GM18867 (cell line): ENCODE results near the gene FCN1.

ENCODE experiments used
- ATAC-seq: cut with Tn5 transposase; IDR thresholded peaks from one replicate; pipeline ENCODE4 v1.9.1; 2021; ENCODE audit warnings: mild to moderate bottlenecking, moderate library complexity; ENCODE audit not compliant: unreplicated experiment

Gene FCN1

DNA sequence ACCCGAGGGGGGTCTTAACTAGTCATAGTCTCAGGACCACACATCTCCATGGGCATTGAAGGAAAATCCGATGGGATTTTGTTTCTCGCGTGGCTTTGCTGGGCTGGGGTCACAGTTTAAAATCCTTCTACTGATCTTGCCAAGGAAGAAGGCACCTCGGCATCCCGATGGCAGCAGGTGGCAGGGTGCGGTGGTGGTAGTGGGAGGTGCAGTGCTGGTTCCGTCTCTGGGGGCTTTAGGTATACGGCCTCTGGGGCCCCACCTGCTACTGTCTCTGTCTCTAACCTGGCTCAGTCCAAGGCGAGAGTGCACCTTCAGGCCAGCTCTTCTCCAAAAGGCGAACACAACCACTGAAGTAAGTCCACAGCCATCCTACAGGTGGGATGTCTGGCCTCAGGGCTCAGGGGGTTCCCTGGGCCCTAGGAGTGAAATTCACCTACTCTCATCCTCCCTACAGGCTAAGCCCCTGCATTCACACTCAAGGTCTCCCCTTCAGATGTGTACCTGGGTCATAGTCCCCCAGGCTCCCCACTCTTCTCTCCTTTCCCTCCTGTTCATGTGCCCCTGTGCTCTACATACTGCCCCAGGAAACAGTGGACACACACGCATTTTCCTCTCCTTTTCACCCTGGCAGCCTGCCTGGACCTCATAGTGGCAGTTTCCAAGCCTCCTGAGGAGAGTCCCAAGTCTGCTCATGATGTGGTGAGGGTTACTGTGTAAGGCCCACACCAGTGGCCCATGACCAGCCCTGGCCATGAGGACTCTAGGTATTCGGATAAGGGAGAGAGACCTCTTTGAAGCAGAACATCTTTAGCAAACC lies 37.8 kb downstream of the FCN1 start:
- no peak for ATAC-seq

DNA sequence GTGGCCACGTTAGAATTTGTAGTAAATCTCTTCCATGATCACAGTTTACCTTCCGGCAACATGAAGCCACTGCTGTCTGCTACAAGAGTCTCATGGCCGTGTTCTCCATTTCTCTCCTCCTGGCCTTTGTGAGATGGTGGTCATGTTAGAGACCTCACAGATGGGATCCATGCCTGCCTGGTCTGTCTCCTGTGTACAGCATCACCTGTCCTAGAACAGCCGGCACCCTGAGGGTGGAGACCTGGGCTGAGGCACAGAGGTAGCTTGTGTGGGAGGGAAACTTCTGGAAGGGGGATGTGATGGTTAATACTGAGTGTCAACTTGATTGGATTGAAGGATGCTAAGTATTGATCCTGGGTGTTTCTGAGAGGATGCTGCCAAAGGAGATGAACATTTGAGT lies 40.2 kb downstream of the FCN1 start:
- no peak for ATAC-seq

DNA sequence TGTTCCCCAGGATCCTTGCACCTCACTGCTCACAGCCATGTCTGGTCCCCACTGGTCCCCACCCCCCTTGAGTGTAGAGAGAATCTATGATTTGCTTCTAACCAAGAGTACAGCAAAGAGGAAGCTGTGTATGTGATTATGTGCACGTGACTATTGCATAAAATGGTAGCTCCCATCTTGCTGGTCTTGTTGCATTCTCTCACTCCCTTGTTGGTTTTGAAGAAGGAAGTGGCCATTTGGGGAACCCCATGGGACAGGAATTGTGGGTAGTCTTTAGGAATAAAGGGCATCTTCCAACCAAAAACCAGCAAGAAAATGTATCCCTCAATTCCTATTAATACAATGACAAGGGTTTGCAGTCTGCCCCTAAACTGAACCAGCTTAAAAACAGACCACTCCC lies 42.3 kb downstream of the FCN1 start:
- ATAC-seq, result no peak

DNA sequence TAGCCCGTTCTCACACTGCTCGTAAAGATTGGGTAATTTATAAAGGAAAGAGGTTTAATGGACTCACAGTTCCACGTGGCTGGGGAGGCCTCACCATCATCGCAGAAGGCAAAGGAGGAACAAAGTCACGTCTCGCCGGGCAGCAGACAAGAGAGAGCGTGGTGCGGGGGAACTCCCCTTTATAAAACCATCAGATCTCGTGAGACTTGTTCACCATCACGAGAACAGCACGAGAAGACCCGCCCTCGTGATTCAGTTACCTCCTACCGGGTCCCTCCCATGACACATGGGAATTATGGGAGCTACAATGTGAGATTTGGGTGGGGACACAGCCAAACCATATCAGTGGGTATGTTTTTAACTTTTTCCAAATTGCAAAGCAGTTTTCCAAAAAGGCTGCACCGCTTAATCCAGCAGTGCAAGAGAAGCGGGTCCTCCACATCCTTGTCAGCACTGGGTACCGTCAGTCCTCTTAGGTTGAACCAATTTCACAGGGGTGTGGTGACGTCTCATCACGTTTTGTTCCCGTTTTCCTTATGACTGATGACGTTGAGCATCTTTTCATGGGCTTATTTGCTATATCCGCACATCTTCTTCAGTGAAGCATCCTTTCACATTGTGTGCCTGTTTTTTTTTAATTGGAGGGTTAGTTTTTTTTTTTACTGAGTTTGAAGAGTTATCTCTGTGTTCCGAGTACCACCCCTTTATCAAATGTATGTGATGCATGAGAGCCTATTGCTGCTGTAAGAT lies 45.1 kb downstream of the FCN1 start:
- ATAC-seq, result no peak

DNA sequence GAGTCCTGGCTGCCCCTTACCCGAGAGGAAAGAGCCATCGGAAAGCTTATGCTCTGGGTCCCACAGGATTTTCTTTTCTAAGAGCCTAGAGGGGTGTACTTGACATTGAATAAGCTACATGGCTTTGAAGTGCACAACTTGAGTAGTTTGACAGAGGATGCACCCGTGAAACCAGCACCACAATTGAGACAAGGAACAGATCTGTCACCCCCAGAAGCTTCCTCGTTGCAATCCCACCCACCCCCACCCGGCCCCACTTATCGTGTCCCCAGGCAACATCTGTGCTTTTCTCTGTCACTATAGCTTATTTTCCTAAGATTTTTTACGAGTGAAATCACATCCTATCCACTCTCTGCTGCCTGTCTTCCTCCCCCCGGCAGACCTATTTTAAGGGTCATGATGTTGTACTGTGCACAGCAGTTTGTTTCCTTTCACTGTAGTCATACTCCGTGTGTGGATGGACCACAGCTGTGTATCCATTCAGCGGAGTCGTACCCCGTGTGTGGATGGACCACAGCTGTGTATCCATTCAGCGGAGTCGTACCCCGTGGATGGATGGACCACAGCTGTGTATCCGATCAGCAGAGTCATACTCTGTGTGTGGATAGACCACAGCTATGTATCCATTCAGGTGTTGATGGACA lies 45.9 kb downstream of the FCN1 start:
- no peak for ATAC-seq

DNA sequence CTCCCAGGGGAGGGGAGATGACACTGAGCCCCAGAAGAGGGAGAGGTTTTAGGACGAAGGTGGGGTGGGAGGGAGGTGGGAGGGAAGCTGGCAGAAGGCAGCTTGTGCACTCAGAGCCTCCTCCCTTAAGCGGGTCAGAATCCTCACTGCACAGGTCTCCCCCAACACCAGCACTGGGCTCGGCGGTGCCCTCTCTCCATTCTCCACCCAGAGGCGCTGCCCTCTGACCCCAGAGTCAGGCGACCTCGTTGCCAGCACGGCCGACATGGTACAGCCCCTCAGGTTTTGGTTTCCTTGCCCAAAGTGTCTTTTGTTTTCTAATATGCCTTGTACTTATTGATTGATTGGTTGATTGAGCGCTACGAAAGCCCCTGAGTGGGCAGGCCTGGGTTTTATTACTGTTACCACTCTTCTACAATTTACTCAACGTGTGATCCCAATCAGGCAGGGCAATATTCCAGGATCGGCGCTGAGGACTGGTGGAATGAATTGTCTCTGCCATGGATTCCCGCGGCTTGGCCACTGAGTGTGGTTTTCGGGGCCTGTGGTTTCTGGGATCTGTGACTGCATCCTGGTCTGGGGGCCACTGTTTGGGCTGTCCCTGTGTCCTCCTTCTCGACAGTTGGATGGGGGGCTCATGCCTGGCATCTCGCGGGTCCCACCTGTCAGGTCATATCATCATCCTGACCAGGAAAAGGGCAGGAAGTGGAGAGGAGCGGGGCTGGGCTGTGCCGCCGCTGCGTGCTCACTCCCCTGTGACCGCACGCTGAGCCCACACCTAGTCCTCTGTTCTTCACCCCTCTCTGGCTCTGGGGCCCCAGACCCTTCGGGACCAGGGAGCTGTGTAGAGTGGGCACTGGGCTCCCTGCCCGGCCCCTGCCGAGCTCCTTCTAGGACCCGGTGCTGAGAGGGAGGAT lies 46.7 kb downstream of the FCN1 start:
- ATAC-seq, result no peak

DNA sequence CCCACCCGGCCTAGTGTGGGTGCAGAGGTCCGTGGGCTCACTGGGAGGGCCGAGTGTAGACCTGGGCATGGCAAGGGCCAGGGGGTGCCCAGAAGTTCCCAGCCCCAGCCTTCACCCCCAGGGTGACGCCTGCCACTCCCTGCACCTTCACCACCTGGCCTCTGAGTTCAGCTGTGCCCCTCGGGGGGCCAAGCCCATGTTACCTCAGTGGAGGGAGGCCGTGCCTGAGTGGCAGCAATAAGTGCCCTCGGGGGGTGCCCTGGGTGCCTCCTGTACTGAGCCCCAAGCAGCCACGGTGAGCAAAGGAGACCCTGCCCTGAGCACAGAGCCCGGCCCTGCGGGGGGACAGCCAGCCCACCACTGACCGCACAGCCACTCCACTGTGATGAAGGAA lies 47.4 kb downstream of the FCN1 start:
- ATAC-seq, result no peak

DNA sequence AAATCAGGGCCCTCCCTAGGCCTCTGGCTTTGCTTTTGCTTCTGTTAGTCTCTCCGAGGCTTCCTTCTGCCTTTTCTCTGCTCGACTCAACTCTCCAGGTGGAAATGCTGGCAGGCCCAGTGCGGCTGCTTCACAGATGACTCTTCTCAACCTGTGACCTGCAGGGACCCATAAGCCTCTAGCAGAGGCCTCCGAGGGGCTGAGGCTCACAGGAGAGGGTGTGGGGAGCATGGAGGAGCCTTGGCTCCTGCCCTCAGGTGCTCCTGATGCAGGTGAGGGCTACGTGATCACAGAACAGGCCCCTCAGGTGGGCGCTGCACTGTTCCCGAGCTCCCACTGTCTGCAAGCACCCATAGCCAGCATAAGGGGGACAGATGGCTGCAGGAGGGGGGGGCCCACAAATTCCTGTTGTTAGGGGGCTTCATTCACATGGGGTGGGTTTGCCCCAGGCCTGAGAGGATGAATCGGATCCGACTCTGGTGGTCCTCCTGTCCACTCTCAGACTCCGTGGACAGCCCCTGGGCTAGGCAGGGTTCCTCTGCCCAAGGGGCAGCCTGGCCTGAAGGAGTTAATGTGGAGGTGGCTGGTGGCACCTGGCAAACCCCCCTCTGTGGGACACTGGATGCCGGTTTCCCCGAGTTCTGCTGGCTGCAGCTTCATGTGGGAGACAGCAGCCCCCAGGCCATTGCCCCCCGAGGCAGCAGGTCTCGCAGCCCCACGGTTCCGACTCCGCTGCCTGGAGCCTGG lies 48.0 kb downstream of the FCN1 start:
- no peak for ATAC-seq

DNA sequence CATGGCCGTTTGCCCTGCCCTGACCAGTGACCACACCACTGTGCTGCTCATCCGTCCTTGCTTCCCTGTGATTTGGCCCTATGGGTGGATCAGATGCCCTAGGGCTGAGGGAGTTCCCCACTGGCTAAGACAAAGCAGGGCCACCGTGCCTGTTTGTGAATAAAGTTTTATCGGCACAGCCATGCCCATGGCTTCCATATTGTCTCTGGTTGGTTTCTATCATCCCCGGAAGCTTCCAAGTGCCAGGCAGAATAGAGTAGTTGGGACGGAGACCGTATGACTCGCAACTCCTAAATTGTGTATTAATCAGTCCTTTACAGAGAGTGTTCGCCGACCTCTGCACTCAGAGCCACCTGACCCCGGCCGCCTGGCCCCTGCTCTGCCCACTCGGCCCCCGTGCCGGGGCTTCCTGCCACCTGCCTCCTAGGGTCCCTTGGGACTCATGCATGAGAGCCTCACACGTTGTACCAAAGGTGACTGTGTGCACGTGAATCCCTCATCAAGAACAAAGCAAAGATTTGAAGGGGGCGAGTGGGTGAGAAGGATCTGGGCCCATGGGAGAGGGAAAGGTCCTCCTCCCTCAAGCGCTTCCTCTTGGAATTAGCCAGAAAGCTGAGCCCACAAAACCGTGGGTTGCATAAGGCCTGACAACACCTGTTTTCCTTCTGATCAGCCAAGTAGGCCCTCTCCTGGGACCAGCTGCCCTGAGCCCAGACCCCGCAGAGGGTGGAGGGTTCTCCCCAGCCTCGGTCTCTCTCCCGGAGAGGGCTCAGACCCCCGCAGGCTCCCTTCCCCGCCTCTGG lies 48.8 kb downstream of the FCN1 start:
- no peak for ATAC-seq

DNA sequence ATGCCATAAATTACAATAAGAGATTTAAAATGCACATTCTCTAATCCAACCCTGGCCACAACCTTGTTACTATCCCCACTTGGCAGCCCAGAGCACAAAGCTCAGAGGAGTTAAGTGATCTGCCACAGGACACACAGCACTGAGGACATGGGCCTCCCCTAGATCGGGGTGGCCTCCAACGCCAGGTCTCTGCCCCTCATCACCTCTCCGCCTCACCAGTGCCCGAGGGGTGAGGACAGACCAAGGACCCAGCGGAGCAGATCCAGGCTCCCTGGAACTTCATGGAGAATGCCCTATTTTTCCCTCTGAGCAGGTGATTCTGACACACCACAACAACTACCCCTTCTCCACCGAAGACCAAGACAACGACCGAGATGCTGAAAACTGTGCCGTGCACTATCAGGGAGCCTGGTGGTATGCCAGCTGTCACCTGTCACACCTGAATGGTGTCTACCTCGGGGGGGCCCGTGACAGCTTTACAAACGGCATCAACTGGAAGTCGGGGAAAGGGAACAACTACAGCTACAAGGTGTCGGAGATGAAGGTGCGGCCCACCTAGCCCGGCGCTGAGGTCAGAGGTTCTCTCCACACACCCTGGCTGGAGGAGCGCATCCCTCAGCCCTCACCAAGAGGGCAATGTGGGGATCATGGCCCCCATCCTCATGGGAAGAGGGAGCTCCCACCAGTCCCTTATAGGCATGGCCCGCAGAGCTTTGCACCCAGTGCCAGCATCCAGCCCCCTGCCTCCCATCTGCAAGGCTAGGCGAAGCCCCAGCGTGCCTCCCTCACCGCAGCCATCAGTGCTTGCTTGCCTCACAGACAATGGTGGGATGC lies 49.6 kb downstream of the FCN1 start:
- no peak for ATAC-seq

DNA sequence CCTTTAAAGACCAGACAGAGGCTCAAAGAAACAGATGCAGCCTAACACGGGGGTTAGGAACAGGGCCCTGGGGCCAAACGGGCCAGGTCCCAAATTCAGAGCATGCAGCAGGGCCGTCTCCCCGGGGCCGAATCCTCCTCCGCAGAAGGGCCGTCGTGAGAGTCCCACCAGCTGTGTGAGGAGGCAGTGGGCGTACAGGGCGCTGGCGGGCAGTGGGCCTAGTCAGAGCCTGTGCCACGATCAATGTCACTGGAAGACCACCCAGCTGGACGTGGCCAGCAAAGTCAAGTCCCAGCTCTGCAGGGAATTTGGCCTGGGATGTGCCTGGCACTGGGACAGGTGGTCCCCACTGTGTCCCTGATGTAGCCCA lies 52.9 kb downstream of the FCN1 start:
- no peak for ATAC-seq

DNA sequence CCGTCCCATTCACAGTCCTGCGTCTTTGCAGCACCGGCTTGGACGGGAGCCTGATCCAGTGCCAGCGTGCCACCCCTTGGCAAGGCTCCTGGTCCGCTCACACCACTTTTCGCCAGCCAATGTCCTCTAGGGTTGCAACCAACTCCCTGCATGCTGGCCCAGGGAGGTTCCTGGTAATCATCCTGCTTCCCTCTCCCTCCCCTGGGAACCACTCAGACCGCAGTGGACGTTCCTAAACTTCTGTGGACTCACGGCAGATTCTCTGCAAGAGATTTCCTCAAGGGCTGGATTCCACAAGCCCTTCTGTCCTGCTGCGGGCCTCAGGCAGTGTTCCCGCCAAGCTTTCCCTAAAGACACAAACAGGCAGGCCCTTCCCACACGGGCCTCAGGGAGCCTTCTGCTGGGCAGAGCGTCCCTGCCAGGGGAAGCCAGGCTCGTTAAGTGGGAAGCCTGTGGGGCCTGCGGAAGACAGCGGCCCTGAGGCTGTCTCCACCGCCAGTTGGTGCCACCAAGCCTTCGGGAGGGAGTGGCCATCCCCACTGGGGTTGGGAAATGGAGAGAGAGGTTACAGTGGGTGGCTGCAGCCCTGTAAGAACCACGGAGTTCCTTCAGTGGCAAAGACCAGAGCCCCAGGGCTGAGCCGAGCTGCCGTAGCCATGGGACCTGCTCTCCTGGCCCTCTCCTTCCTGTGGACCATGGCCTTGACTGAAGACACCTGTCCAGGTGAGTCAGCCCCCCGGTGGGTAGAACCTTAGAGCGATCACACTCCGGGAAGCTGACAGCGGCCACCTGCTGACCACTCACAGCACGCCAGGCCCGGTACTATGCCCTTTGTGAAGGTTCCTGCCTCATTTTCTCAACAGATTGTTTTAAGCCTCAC lies 53.5 kb downstream of the FCN1 start:
- no peak for ATAC-seq

DNA sequence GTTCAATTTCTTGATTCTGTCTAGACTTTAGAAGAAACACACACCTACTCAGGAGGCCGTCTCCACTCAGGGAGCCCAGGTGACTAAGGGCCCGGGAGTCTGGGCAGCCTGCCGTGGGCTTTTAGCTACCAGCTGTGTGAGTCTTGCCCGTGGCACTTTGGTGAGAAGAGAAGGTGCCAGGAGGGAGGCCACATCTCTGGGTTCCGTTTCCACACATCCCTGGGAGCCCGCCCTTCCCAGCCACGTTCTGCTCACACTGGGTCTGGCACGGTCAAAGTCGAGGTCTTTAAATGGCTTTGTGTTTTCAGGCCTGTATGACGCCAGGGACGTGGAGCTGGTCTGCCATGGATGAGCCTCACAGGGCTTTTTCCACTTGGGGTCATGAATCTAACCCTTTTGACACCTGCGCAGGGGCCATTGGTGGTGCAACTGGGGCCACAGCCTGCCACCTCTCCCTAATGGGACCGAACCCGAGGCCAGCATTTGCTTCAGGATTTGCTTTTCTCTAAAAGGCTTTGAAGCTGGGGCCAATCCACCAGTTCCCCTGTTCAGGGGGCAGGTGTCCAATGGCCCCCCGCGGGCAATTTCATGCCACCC lies 54.3 kb downstream of the FCN1 start:
- no peak for ATAC-seq

DNA sequence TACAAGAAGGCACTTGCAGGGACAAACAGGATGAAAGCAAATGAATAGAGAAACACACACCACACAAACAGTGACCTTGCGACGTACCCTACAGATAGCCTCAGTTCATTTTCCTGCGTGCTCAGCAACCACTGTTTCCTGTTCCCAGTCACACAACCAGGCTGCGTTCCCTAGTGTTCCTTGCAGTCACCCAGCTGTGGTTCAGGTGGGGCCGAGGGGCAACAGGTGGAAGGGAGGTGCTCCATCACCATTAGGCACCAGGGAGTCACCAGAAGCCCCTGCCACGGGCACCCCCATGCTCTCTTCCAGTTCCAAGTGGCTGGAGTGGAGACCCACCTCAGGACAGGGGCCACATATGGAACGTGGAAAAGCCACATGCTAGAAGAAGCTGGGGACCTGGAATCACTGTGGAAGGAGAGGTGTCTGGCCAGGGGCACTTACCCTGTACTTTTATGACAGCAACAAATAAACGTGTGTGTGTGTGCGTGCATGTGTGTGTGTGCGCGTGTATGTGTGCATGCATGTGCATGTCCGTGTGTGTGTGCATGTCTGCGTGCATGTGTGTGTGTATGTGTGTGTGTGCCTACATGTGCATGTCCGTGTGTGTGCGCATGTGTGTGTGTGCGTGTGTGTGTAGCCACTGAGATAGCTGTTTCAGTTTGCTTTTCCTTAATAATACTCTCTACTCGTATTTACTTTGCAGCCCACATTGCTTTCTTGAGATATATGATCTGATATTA lies 55.9 kb downstream of the FCN1 start:
- ATAC-seq, result no peak

DNA sequence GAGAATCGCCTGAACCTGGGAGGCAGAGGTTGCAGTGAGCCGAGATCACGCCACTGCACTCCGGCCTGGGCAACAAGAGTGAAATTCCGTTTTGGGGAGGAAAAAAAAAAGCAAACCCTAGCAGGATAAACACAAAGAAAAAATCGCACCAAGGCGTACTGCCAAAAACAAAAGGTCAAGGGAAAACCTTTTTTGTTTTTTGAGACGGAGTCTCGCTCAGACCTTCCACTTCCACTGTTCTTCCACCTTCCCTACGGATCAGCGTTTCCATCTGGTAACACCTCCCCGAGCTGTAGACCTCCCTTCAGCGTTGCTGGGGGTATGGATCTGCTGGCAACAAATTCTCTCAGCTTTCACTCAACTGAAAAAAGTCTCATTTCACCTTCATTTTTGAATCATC lies 57.2 kb downstream of the FCN1 start:
- ATAC-seq, result no peak

DNA sequence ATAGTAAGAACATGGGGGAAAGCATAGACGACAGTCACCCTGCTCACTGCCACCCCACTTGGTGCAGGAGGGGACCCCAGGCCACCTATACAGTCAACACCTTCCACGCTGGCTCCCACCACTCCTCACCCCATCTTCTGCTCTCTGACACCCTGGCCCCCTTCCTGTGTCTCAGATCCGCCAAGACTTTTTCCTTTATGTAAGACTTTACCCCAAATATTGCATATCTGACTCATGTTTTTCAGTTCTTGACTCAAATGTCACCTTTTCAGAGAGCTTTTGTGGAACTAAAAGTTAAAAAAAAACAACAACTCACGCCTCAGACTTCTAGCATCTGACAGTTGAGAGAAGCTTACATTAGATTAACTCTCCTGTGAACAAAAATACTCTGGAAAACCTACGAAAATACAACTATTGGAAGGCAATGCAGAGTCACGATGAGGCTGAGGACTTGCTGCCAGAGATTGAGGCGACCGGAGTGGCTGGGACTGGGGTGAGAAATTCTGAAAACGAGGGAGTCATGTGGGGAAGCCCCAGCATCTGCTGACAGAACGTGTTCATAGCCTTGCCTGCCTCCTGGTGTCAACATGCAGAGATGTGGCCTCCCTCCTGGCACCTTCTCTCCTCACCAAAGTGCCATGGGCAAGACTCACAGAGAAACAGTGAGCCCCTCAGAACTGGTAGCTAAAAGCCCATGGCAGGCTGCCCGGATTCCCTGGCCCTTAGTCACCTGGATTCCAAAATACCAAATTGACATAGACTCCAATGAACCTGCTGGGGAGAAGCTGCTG lies 59.5 kb downstream of the FCN1 start:
- peak; percentile 73 for ATAC-seq
